Breast epithelium (tissue), 4 donors: Measurements from ENCODE around the gene MIGA2. TPM values are rescaled to one million over a fixed set of nuclear protein-coding genes. Genes with fewer than 3 reads are reported as not detected.

Experiments used
- DNase-seq, 2 donors: peaks; one replicate each; pipeline ENCODE4 v3.0.0-alpha.2; 2019; ENCODE audit warnings: low spot score in 2 of 2
- H3K27ac ChIP-seq, 2 donors: fragments of 200-600 bp; sonication (generic) in 1 of 2; one replicate each; pipeline ENCODE4 v1.5.1; 2016 to 2019; ENCODE audit warnings: mild to moderate bottlenecking in 1 of 2
- H3K27me3 ChIP-seq, 2 donors: fragments of 200-600 bp; sonication (generic) in 1 of 2; one replicate each; pipeline versions ENCODE4 v1.5.1 to v1.6.0; 2017 to 2019; ENCODE audit warnings: control low read depth in 1 of 2, mild to moderate bottlenecking in 1 of 2
- H3K36me3 ChIP-seq: fragments of 200-600 bp; one replicate; pipeline ENCODE4 v1.5.1; 2019
- H3K4me1 ChIP-seq, 2 donors: fragments of 200-600 bp; sonication (generic); one replicate each; pipeline ENCODE4 v1.5.1; 2016 to 2019; ENCODE audit warnings: control low read depth in 1 of 2
- H3K4me3 ChIP-seq, 3 donors: fragments of 200-600 bp; sonication (generic); 1 replicate in 2 of 3; 2 replicates in 1 of 3; pipeline ENCODE4 v1.5.1; 2016 to 2019; ENCODE audit warnings: mild to moderate bottlenecking in 3 of 3, moderate library complexity in 2 of 3
- H3K9me3 ChIP-seq, 2 donors: fragments of 200-600 bp; sonication (generic) in 1 of 2; one replicate each; pipeline ENCODE4 v1.5.1; 2016 to 2019; ENCODE audit warnings: control low read depth in 1 of 2
- CTCF ChIP-seq, 3 donors: fragments of 450-650 bp; IDR thresholded peaks; one replicate each; pipeline ENCODE4 v1.5.1; 2016 to 2017; ENCODE audit warnings: antibody characterized with exemption in 3 of 3, mild to moderate bottlenecking in 3 of 3, moderate library complexity in 3 of 3
- POLR2A ChIP-seq: fragments of 450-650 bp; IDR thresholded peaks from one replicate; pipeline ENCODE4 v1.6.1; 2016; ENCODE audit warnings: antibody characterized with exemption, mild to moderate bottlenecking, moderate library complexity
- POLR2AphosphoS5 ChIP-seq, 3 donors: sonication (generic); formaldehyde crosslinking; IDR thresholded peaks; one replicate each; pipeline ENCODE4 v1.6.1; 2017; ENCODE audit warnings: antibody characterized with exemption in 3 of 3
- intact Hi-C: fragments of 100-400 bp; cut with DNase I; formaldehyde crosslinking; loops from one replicate; pipeline ENCODE4 v1.15.1; 2023; ENCODE audit warnings: low total_unique reads
- total RNA-seq, 3 donors: library from RNA; depleted of rRNA; stranded (reverse); fragments of >200 nt; gene quantifications; one replicate each; pipeline ENCODE4 v1.1.0, GENCODE V29; 2016

The MIGA2 gene
- total RNA-seq, 3 donors from 2014 or later = 25.3 to 28.8 (median 27.9) TPM

- Histone ChIP-seq H3K4me3 (peak within 1 kb of the TSS; percentile 77 to 81 (median 81)), H3K4me1 (peaks cover 0 to 10% of the 10 kb centered on the region in 2 donors), H3K36me3 (peaks cover under 1% of the 10 kb centered on the region), H3K27me3 (no peaks in the 10 kb centered on the region), H3K27ac (peak within 1 kb of the TSS; percentile 57 to 74), H3K9me3 (no peaks in the 10 kb centered on the region)
- TF ChIP-seq POLR2AphosphoS5 (IDR thresholded peaks at IDR 0.05) (peak; percentile 76 to 89 (median 82)), POLR2A (peak; percentile 63), CTCF (IDR thresholded peaks at IDR 0.05) (peak in 2 of 3 donors; percentile 29 to 43)
- intact Hi-C loops = loop anchor here (10.0 kb wide), 1 partner anchor 1506 kb away; no protein-coding TSS in a partner anchor
- DNase-seq = peak; percentile 100
Observed at GRCh38 chr9:129080601-129081387, 44.4 kb downstream of the MIGA2 start, which contains the start of gene DOLPP1. TSS of gene DOLPP1 (plus strand) at chr9:129081111. CDS start at chr9:129081132, 21 bp downstream.

GRCh38 chr9:129081388-129081904, 45.0 kb downstream of the MIGA2 start:
- H3K9me3 ChIP-seq = no peaks in the 10 kb centered on the region
- H3K27ac ChIP-seq = peak overlapping the region; percentile 57 to 74
- H3K36me3 ChIP-seq = peaks cover 4% of the 10 kb centered on the region
- intact Hi-C loops = loop anchor here (10.0 kb wide), 1 partner anchor 1507 kb away; no protein-coding TSS in a partner anchor
- H3K27me3 ChIP-seq = no peaks in the 10 kb centered on the region
- DNase-seq = no peak
- peak overlapping the region; percentile 77 to 81 (median 81) for H3K4me3 ChIP-seq
- peaks cover 0 to 10% of the 10 kb centered on the region in 2 donors for H3K4me1 ChIP-seq
- TF ChIP-seq CTCF (IDR thresholded peaks at IDR 0.05) (no peak), POLR2AphosphoS5 (IDR thresholded peaks at IDR 0.05) (no peak), POLR2A (no peak)

GRCh38 chr9:129084087-129084486, 47.7 kb downstream of the MIGA2 start:
- no peak for DNase-seq
- Histone ChIP-seq H3K9me3 (no peaks in the 10 kb centered on the region), H3K4me3 (no peak overlapping the region), H3K36me3 (peaks cover 4% of the 10 kb centered on the region), H3K27me3 (no peaks in the 10 kb centered on the region), H3K27ac (no peak overlapping the region), H3K4me1 (peaks cover 0 to 10% of the 10 kb centered on the region in 2 donors)
- no peak for TF ChIP-seq POLR2A
- TF ChIP-seq CTCF (IDR thresholded peaks at IDR 0.05) = no peak
- no peak for TF ChIP-seq POLR2AphosphoS5 (IDR thresholded peaks at IDR 0.05)
- intact Hi-C loops = loop anchor here (10.0 kb wide), 1 partner anchor 1509 kb away; no protein-coding TSS in a partner anchor

GRCh38 chr9:129089246-129089645, 52.8 kb downstream of the MIGA2 start:
- peaks cover 4% of the 10 kb centered on the region for H3K36me3 ChIP-seq
- TF ChIP-seq POLR2A = no peak
- no peak for TF ChIP-seq POLR2AphosphoS5 (IDR thresholded peaks at IDR 0.05)
- TF ChIP-seq CTCF (IDR thresholded peaks at IDR 0.05) = no peak
- intact Hi-C loops = loop anchor here (10.0 kb wide), 1 partner anchor 1514 kb away; no protein-coding TSS in a partner anchor
- no peak overlapping the region for H3K4me3 ChIP-seq
- no peaks in the 10 kb centered on the region for H3K27me3 ChIP-seq
- H3K4me1 ChIP-seq = no peaks in the 10 kb centered on the region
- no peak for DNase-seq
- no peaks in the 10 kb centered on the region for H3K9me3 ChIP-seq
- no peak overlapping the region for H3K27ac ChIP-seq
